Measurements from ENCODE around the gene SRSF9. TPM values are rescaled to one million over a fixed set of nuclear protein-coding genes. Genes with fewer than 3 reads are reported as not detected.

SRSF9 gene
- total RNA-seq, 1 experiment from 2014 or later = 231 TPM

DNA sequence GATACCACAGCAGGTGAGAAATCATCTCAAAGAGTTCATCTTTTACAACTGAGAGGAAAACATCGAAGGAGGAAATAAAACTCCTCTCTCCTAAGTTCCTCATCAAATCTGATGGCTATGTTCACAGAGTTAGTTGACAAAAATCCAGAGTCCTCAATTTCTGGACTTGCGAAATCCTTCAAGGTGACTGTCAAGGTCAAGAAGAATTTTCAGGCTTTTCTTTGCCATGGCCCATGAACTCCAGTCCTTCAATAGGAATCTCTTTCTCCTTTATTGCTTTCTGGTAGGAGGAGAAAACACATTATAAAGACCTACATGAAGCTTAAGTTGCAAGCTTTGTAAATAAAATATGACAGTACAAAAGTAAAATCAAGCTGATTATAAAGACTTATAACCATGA lies 24.9 kb downstream of the SRSF9 start:
- no peak for TF ChIP-seq CTCF (conservative IDR thresholded peaks at IDR 0.05)
- TF ChIP-seq EZH2 (IDR thresholded peaks at IDR 0.05; ENCODE audit: low read depth) = no peak
- ChIA-PET POLR2A (ENCODE audit: unreplicated experiment) (no interaction called here), CTCF (interaction anchor here (0.6 kb wide), 1 partner anchor 183 kb away, joined by 3 read pairs; no protein-coding TSS in a partner anchor)
- H3K27ac ChIP-seq = no peak overlapping the region
- H3K79me2 ChIP-seq (ENCODE audit: low read depth) = peaks cover 91% of the 10 kb centered on the region
- peaks cover 28% of the 10 kb centered on the region for H3K36me3 ChIP-seq (ENCODE audit: low read depth)
- BruUV-seq (replicated peaks) = no TSS peak
- H3K4me2 ChIP-seq = peak overlapping the region; percentile 84
- intact Hi-C loops (cut with micrococcal nuclease; ENCODE audit: unreplicated experiment) = no loop called here
- H3K4me3 ChIP-seq = no peak overlapping the region; the same call in 1 of the 2 replicates
- H3F3A ChIP-seq (ENCODE audit: insufficient read depth, low read depth) = peaks cover 47% of the 10 kb centered on the region; the same call in 1 of the 2 replicates
- H2AFZ ChIP-seq = no peak overlapping the region
- no peaks in the 10 kb centered on the region for H3K27me3 ChIP-seq (ENCODE audit: insufficient read depth, low read depth)
- H3K4me1 ChIP-seq (replicated peaks; ENCODE audit: insufficient read depth) = peaks cover 17% of the 10 kb centered on the region
- peaks cover 7% of the 10 kb centered on the region for H4K20me1 ChIP-seq (ENCODE audit: insufficient read depth)
- no peaks in the 10 kb centered on the region for H3K9me2 ChIP-seq (ENCODE audit: insufficient read depth)
- DNase-seq = no peak
- no peaks in the 10 kb centered on the region for H3K9me3 ChIP-seq (ENCODE audit: insufficient read depth, low read depth)

- H3K4me3 ChIP-seq = no peak overlapping the region
- H3K79me2 ChIP-seq (ENCODE audit: low read depth) = peaks cover 62% of the 10 kb centered on the region
- H4K20me1 ChIP-seq (ENCODE audit: insufficient read depth) = peaks cover 7% of the 10 kb centered on the region
- BruUV-seq (replicated peaks) = no TSS peak
- ChIA-PET POLR2A (ENCODE audit: unreplicated experiment) (no interaction called here), CTCF (no interaction called here)
- intact Hi-C loops (cut with micrococcal nuclease; ENCODE audit: unreplicated experiment) = loop anchor here (2.0 to 5.0 kb wide), 2 partner anchors 83 to 143 kb away; partner anchors contain the start of gene POP5
- TF ChIP-seq CTCF (conservative IDR thresholded peaks at IDR 0.05) (peak; percentile 72), EZH2 (IDR thresholded peaks at IDR 0.05; ENCODE audit: low read depth) (no peak)
- H3K27me3 ChIP-seq (ENCODE audit: insufficient read depth, low read depth) = no peaks in the 10 kb centered on the region
- peak overlapping the region; percentile 81 for H3K4me2 ChIP-seq
- no peak overlapping the region for H2AFZ ChIP-seq
- no peaks in the 10 kb centered on the region for H3K9me3 ChIP-seq (ENCODE audit: insufficient read depth, low read depth)
- peaks cover 24% of the 10 kb centered on the region for H3K36me3 ChIP-seq (ENCODE audit: low read depth)
- peaks cover 51% of the 10 kb centered on the region; the same call in 1 of the 2 replicates for H3F3A ChIP-seq (ENCODE audit: insufficient read depth, low read depth)
- H3K27ac ChIP-seq = no peak overlapping the region
- DNase-seq = peak; percentile 36 to 47
- peaks cover 15% of the 10 kb centered on the region for H3K4me1 ChIP-seq (replicated peaks; ENCODE audit: insufficient read depth)
- no peaks in the 10 kb centered on the region for H3K9me2 ChIP-seq (ENCODE audit: insufficient read depth)
These were observed 29.8 kb downstream of the SRSF9 start for GRCh38 chr12:120439646-120440247.

DNA sequence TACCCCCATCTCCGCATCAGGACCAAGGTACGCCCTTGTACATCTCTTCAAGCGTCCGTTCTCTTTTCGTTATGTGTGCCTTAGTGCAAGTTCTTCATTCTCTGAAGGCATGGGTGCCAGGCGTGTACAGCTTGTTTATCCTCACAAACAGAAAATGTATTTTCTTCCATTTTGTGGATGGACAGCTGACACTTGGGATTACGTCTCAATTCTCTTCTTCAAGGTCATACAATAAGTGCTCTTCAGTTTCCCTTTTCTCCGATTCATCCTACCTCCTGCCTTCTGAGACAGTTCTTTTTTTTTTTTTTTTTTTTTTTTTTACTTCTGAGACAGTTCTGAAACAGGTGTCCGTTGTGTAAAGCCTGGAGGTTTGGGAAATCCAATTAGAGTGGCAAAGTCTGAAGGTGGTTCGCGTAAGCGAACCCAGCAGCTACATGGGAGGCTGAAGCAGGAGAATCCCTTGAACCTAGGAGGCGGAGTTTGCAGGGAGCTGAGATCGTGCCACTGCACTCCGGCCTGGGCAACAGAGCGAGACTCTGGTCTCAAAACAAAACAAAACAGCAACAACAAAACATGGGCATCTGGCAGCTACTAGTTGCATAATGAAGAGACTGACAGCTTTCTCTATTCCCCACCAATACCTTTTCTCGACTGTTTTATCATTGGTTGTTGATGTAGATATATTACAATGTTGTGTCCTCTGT lies 30.9 kb downstream of the SRSF9 start:
- intact Hi-C loops (cut with micrococcal nuclease; ENCODE audit: unreplicated experiment) = loop anchor here (2.0 to 5.0 kb wide), 2 partner anchors 82 to 144 kb away; partner anchors contain the start of gene POP5
- BruUV-seq (replicated peaks) = TSS peak; percentile 73
- H3K36me3 ChIP-seq (ENCODE audit: low read depth) = peaks cover 15% of the 10 kb centered on the region
- H4K20me1 ChIP-seq (ENCODE audit: insufficient read depth) = peaks cover 7% of the 10 kb centered on the region
- POLR2A ChIA-PET (ENCODE audit: unreplicated experiment) = no interaction called here
- no peaks in the 10 kb centered on the region for H3K27me3 ChIP-seq (ENCODE audit: insufficient read depth, low read depth)
- 0 out of 2 replicates have a peak overlapping the region, but pooled peaks have one; percentile 5 for H3K27ac ChIP-seq
- TF ChIP-seq CTCF (conservative IDR thresholded peaks at IDR 0.05) (no peak), EZH2 (IDR thresholded peaks at IDR 0.05; ENCODE audit: low read depth) (no peak)
- H3K9me3 ChIP-seq (ENCODE audit: insufficient read depth, low read depth) = no peaks in the 10 kb centered on the region
- H3F3A ChIP-seq (ENCODE audit: insufficient read depth, low read depth) = peaks cover 40% of the 10 kb centered on the region; the same call in 1 of the 2 replicates
- peak overlapping the region; percentile 67 for H3K4me3 ChIP-seq
- H3K4me2 ChIP-seq = peak overlapping the region; percentile 81
- DNase-seq = no peak
- H3K9me2 ChIP-seq (ENCODE audit: insufficient read depth) = no peaks in the 10 kb centered on the region
- peaks cover 12% of the 10 kb centered on the region for H3K4me1 ChIP-seq (replicated peaks; ENCODE audit: insufficient read depth)
- H2AFZ ChIP-seq = peak overlapping the region; percentile 72; the same call in 1 of the 2 replicates
- CTCF ChIA-PET = interaction anchor here (0.6 to 0.7 kb wide), 2 partner anchors 74 to 236 kb away, joined by 3 to 8 read pairs; no protein-coding TSS in a partner anchor
- peaks cover 52% of the 10 kb centered on the region for H3K79me2 ChIP-seq (ENCODE audit: low read depth)

All from PC-9 (cell line).